Measurements from ENCODE around the gene PKD1L1. TPM values are rescaled to one million over a fixed set of nuclear protein-coding genes. Genes with fewer than 3 reads are reported as not detected.

PKD1L1 gene
- total RNA-seq, 2 experiments from 2014 or later: 0.08 to 0.12 TPM

DNA sequence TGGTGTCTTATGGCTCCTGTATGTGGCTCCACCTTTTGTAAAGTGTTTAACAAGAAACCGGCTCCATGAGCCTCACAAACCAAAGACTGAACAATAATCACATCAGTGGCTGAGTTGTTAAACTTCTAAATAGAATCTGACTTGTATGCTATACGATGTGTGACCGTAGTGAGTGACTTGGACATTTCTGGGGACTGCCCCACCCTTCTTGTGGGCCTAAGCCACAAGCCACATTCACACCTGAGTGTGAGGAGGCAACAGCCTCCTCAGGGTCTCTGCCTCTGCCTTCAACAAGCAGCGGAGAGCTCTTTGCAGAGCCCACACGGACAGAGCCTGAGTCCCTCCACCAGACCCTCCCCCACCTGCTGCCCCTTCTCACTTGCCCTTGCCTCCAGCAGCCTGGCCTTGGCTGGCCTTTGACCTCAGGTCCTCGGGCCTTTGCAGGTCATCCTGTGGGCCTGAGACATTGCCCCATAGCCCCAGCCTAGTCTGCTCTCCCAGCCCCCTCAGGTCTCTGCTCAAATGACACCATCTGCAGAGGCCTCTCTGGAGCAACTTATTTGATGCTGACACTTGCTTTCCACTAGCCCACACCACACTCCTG, 209.6 kb downstream of the PKD1L1 start:
- CTCF ChIA-PET: no interaction called here
- no peaks in the 10 kb centered on the region for H3K9me3 Mint-ChIP-seq
- H3K27ac Mint-ChIP-seq: no peak overlapping the region

DNA sequence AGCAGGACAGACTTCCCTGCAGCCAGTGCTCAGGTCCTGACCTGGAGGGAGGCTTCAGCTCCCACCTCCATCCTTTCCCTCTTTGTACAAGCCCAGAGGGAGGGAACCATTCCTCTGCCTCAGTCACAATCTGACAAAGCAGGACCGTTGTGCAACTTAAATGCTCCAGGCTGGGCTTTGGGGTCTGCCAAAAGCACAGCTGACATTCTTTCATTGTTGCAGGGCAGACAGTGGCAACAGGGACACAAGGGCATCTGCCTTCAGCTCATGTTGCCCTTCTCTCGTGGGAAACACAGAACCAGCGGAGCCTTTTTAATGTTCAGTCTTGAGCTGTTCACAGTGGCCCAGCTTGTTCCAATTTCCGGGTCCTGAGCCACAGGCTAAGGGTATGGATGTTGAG, 210.7 kb downstream of the PKD1L1 start:
- no peaks in the 10 kb centered on the region for H3K36me3 Mint-ChIP-seq (ENCODE audit: low read depth)
- ChIA-PET CTCF (interaction anchor here (0.6 kb wide), 1 partner anchor 431 kb away, joined by 4 read pairs; no protein-coding TSS in a partner anchor), POLR2A (no interaction called here)
- no peaks in the 10 kb centered on the region for H3K27me3 Mint-ChIP-seq
- no peaks in the 10 kb centered on the region for H3K4me1 Mint-ChIP-seq
- no peak overlapping the region for H3K27ac Mint-ChIP-seq
- no peak for DNase-seq
- H3K9me3 Mint-ChIP-seq: no peaks in the 10 kb centered on the region
- no peak overlapping the region for H3K4me3 Mint-ChIP-seq

More for the DNA sequence above, 209.6 kb downstream of the PKD1L1 start:
- Mint-ChIP-seq H3K4me1 (no peaks in the 10 kb centered on the region), H3K27me3 (no peaks in the 10 kb centered on the region), H3K36me3 (ENCODE audit: low read depth) (no peaks in the 10 kb centered on the region), H3K4me3 (no peak overlapping the region)
- POLR2A ChIA-PET: no interaction called here
- no peak for DNase-seq

DNA sequence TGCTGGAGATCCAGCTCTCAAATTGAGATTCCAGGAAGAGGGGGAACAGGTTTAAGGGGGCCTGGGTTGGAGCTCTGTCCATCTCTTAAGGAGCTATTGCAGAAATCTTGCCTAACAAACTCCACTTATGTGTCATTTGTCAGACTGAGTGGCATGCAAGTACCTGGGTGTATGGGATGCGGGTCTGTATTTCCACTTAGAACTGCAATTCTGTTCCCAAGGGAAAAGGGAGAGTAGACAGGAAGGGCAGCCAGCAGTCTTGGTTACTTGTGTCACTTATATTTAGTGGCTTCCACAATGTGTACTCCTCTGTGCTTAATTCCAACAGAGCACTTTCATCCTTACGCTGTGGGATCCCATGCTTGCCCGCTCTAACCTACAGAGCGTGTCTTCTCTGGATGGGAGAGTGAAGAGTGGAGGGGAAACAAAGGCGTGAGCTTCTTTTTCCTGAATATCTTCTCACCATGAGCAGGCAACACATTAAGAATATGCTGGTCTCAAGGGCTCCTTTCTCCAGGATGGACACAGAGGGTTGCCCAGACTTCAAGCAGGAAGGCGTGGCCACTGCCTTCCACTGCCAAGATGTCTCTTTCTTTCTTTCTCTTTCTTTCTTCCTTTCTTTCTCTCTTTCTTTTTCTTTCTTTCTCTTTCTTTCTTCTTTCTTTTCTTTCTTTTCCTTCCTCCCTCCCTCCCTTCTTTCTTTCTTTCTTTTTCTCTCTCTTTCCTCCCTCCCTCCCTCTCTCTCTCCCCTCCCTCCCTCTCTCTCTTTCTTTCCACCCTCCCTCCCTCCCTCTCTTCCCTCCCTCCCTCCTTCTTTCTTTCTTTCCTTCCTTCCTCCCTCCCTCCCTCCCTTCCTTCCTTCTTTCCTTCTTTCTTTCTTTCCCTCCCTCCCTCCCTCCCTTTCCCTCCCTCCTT, 212.6 kb downstream of the PKD1L1 start:
- Mint-ChIP-seq H3K36me3 (ENCODE audit: low read depth) (no peaks in the 10 kb centered on the region), H3K4me3 (no peak overlapping the region), H3K27ac (no peak overlapping the region), H3K27me3 (no peaks in the 10 kb centered on the region), H3K9me3 (no peaks in the 10 kb centered on the region), H3K4me1 (no peaks in the 10 kb centered on the region)
- no peak for DNase-seq
- ChIA-PET CTCF (no interaction called here), POLR2A (no interaction called here)

DNA sequence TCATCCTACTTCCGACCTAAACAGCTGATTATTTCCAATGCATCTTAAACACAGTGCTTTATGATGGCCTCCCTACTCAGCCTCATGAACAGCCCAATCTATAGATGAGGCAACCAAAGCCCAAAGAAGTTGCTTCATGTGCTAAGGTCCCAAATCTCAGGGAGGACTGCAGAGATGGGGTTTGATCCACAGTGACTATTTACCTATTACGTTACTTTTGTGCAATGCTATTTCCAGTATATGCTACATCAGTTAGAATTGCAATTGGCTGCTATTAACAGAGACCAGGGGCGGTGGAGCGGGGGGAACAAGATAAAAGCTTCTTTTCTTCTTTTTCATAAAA, 213.3 kb downstream of the PKD1L1 start:
- CTCF ChIA-PET: no interaction called here
- Mint-ChIP-seq H3K27me3 (no peaks in the 10 kb centered on the region), H3K9me3 (no peaks in the 10 kb centered on the region), H3K36me3 (ENCODE audit: low read depth) (no peaks in the 10 kb centered on the region), H3K4me1 (no peaks in the 10 kb centered on the region), H3K27ac (no peak overlapping the region), H3K4me3 (no peak overlapping the region)
- POLR2A ChIA-PET: no interaction called here
- no peak for DNase-seq

- no peak for DNase-seq
- Mint-ChIP-seq H3K4me3 (no peak overlapping the region), H3K36me3 (ENCODE audit: low read depth) (no peaks in the 10 kb centered on the region), H3K27me3 (no peaks in the 10 kb centered on the region), H3K9me3 (no peaks in the 10 kb centered on the region), H3K4me1 (no peaks in the 10 kb centered on the region), H3K27ac (no peak overlapping the region)
- ChIA-PET CTCF (no interaction called here), POLR2A (no interaction called here)
Measured at GRCh38 chr7:47734287-47734948, 213.8 kb downstream of the PKD1L1 start.

DNA sequence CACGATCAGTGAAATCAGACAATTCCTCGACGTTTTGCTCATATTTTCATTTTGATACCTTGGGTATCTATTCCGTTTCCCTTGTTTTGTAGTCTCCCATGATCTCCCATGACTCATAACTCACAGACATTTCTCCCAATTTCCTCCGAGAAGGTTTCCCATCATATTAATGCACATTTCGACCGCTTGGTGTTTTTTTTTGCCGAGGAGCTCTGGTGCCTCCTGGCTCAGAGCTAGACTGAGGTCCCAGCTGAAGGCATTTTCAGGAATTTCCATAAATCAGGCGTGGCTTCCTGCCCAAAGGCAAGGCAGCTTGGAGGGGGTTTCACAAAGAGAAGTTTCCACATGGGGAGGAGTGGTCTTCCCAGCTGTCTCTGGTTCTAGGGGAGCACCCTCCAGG, 218.1 kb downstream of the PKD1L1 start:
- Mint-ChIP-seq H3K36me3 (ENCODE audit: low read depth) (no peaks in the 10 kb centered on the region), H3K4me1 (no peaks in the 10 kb centered on the region), H3K4me3 (no peak overlapping the region), H3K27ac (no peak overlapping the region), H3K27me3 (peaks cover 2% of the 10 kb centered on the region), H3K9me3 (no peaks in the 10 kb centered on the region)
- DNase-seq: no peak
- ChIA-PET CTCF (no interaction called here), POLR2A (interaction anchor here (0.7 kb wide), 1 partner anchor 19 kb away, joined by 4 read pairs; no protein-coding TSS in a partner anchor)

GRCh38 chr7:47726047-47726726, 222.1 kb downstream of the PKD1L1 start:
- ChIA-PET CTCF (interaction anchor here (0.6 kb wide), 1 partner anchor 522 kb away, joined by 6 read pairs; no protein-coding TSS in a partner anchor), POLR2A (no interaction called here)
- Mint-ChIP-seq H3K27ac (no peak overlapping the region), H3K4me3 (no peak overlapping the region), H3K36me3 (ENCODE audit: low read depth) (no peaks in the 10 kb centered on the region), H3K27me3 (peaks cover 2% of the 10 kb centered on the region), H3K4me1 (no peaks in the 10 kb centered on the region), H3K9me3 (no peaks in the 10 kb centered on the region)
- DNase-seq: no peak

GRCh38 chr7:47725031-47725780, 223.1 kb downstream of the PKD1L1 start:
- Mint-ChIP-seq H3K4me3 (no peak overlapping the region), H3K9me3 (no peaks in the 10 kb centered on the region), H3K27me3 (peaks cover 2% of the 10 kb centered on the region)

More at GRCh38 chr7:47725031-47725780, 223.1 kb downstream of the PKD1L1 start:
- no peak for DNase-seq
- no peaks in the 10 kb centered on the region for H3K36me3 Mint-ChIP-seq (ENCODE audit: low read depth)
- H3K4me1 Mint-ChIP-seq: no peaks in the 10 kb centered on the region
- H3K27ac Mint-ChIP-seq: no peak overlapping the region
- ChIA-PET CTCF (no interaction called here), POLR2A (no interaction called here)

Other genes with a start within 250 kb of the PKD1L1 start
- 10 to 100 TPM; 38.5 to 39.4 TPM for gene HUS1, start 31.1 kb upstream of the PKD1L1 start, total RNA-seq
- under 1 TPM in 1 of 2 experiments, not detected in 1; 0.64 TPM for gene SUN3, start 80.6 kb upstream of the PKD1L1 start, total RNA-seq
- gene C7orf57, start 87.1 kb upstream of the PKD1L1 start, total RNA-seq: under 1 TPM; 0.10 to 0.21 TPM
- 100 to 1,000 TPM; 100 to 114 TPM for gene UPP1, start 140.8 kb upstream of the PKD1L1 start, total RNA-seq
- gene ABCA13, start 223.0 kb upstream of the PKD1L1 start, total RNA-seq: under 1 TPM; 0.07 to 0.19 TPM